Neuronal stem cell (in vitro differentiated cells): ENCODE measurements around the gene C14orf132.

ENCODE experiments used
- DNase-seq: peaks from one replicate; pipeline ENCODE4 v3.0.0-alpha.2; 2013; ENCODE audit warnings: low spot score
- H2AFZ ChIP-seq: one replicate; pipeline ENCODE4 v1.6.1; 2013; ENCODE audit warnings: mild to moderate bottlenecking, low read length, inconsistent platforms
- H2AK5ac ChIP-seq: 2 replicates; pipeline ENCODE4 v1.6.1; 2013; ENCODE audit warnings: low read depth, mild to moderate bottlenecking, inconsistent platforms, low read length, moderate library complexity, mixed read lengths
- H2BK120ac ChIP-seq: 2 replicates; pipeline ENCODE4 v1.6.1; 2013; ENCODE audit warnings: low read depth, mild to moderate bottlenecking, inconsistent platforms, low read length, moderate library complexity, mixed read lengths
- H2BK12ac ChIP-seq: one replicate; pipeline ENCODE4 v1.6.1; 2013; ENCODE audit warnings: low read length, inconsistent platforms
- H2BK15ac ChIP-seq: 2 replicates; pipeline ENCODE4 v1.6.1; 2013; ENCODE audit warnings: mild to moderate bottlenecking, low read length, inconsistent platforms, mixed read lengths
- H2BK5ac ChIP-seq: one replicate; pipeline ENCODE4 v1.6.1; 2013; ENCODE audit warnings: inconsistent platforms, mild to moderate bottlenecking, low read length, moderate library complexity
- H3K14ac ChIP-seq: one replicate; pipeline ENCODE4 v1.6.1; 2013; ENCODE audit warnings: low read length, inconsistent platforms
- H3K18ac ChIP-seq: 2 replicates; pipeline ENCODE4 v1.6.1; 2013; ENCODE audit warnings: low read length, inconsistent platforms
- H3K23ac ChIP-seq: 2 replicates; pipeline ENCODE4 v1.6.1; 2013; ENCODE audit warnings: low read depth, mild to moderate bottlenecking, mixed read lengths, low read length, inconsistent platforms; ENCODE audit not compliant: poor library complexity
- H3K27ac ChIP-seq: replicated peaks from 3 replicates; pipeline ENCODE4 v1.5.1; 2013; ENCODE audit warnings: low read length, inconsistent platforms
- H3K27me3 ChIP-seq, 3 experiments: 2 replicates each; pipeline ENCODE4 v1.6.1; 2013; ENCODE audit warnings: low read length in 3 of 3, mild to moderate bottlenecking in 2 of 3, inconsistent platforms in 1 of 3, low read depth in 1 of 3, mixed read lengths in 1 of 3, moderate library complexity in 1 of 3; ENCODE audit not compliant: control insufficient read depth in 3 of 3, insufficient read depth in 3 of 3
- H3K36me3 ChIP-seq, 2 donors: replicated peaks in 1 of 2; 2 replicates each; pipeline ENCODE4 v1.6.1; 2013; ENCODE audit warnings: low read length in 2 of 2; ENCODE audit not compliant: control insufficient read depth in 2 of 2, insufficient read depth in 2 of 2
- H3K4ac ChIP-seq: 2 replicates; pipeline ENCODE4 v1.6.1; 2013; ENCODE audit warnings: inconsistent platforms, mild to moderate bottlenecking, low read length, moderate library complexity
- H3K4me1 ChIP-seq, 2 donors: 1 replicate in 1 of 2; 2 replicates in 1 of 2; pipeline ENCODE4 v1.6.1; 2013; ENCODE audit warnings: low read length in 2 of 2, low read depth in 1 of 2; ENCODE audit not compliant: control insufficient read depth in 2 of 2, insufficient read depth in 1 of 2
- H3K4me2 ChIP-seq: one replicate; pipeline ENCODE4 v1.6.1; 2013; ENCODE audit warnings: mild to moderate bottlenecking, low read length, inconsistent platforms; ENCODE audit not compliant: insufficient read depth, poor library complexity, severe bottlenecking
- H3K4me3 ChIP-seq, 2 donors: 2 replicates each; pipeline ENCODE4 v1.5.1; 2013; ENCODE audit warnings: low read length in 2 of 2, mild to moderate bottlenecking in 2 of 2, inconsistent platforms in 1 of 2, moderate library complexity in 1 of 2
- H3K79me1 ChIP-seq: one replicate; pipeline ENCODE4 v1.6.1; 2013; ENCODE audit warnings: low read depth, mild to moderate bottlenecking, inconsistent platforms, low read length, moderate library complexity
- H3K9ac ChIP-seq: one replicate; pipeline ENCODE4 v1.6.1; 2013; ENCODE audit warnings: mild to moderate bottlenecking, low read depth, low read length, inconsistent platforms; ENCODE audit not compliant: poor library complexity
- H3K9me3 ChIP-seq, 2 donors: replicated peaks in 1 of 2; 2 replicates each; pipeline versions ENCODE3 to v1.6.1; 2013; ENCODE audit warnings: low read length in 2 of 2, mild to moderate bottlenecking in 2 of 2, inconsistent platforms in 1 of 2, low read depth in 1 of 2, mixed read lengths in 1 of 2, moderate library complexity in 1 of 2; ENCODE audit not compliant: control insufficient read depth in 2 of 2, insufficient read depth in 1 of 2
- H4K8ac ChIP-seq: one replicate; pipeline ENCODE4 v1.6.1; 2013; ENCODE audit warnings: low read depth, mild to moderate bottlenecking, inconsistent platforms, low read length, moderate library complexity
- H4K91ac ChIP-seq: one replicate; pipeline ENCODE4 v1.6.1; 2013; ENCODE audit warnings: low read length, low read depth, mild to moderate bottlenecking, inconsistent platforms; ENCODE audit not compliant: poor library complexity
- WGBS, 2 donors: extraction: QIAGEN DNeasy Blood & Tissue Kit; methylation state at CpG; one replicate each; pipeline ENCODE4 v1.1.7; 2013; ENCODE audit warnings: missing lambda C conversion rate in 2 of 2, mixed read lengths in 1 of 2; ENCODE audit not compliant: insufficient read length in 2 of 2, insufficient replicate concordance in 1 of 2; ENCODE audit errors: extremely low coverage in 2 of 2; 5-methylcytosine and 5-hydroxymethylcytosine counted together

Gene C14orf132

DNA sequence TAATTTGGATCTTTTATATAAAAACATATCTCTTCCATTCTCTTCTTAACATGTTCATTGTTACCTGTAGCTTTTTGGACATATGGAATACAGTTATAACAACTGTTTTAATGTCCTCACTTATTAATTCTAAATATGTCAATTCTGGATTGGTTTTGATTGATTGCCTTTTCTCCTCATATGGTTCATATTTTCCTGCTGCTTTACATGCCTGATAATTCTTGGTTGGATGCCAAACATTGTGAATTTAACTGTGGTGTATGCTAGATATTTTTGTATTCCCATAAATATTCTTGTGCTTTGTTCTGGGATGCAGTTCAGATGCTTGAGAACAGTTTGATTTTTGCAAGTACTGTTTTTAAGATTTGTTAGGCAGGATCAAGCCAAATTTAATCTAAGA, 10.8 kb downstream of the C14orf132 start:
- no peak overlapping the region for H3K9ac ChIP-seq
- no peak overlapping the region for H4K91ac ChIP-seq
- H3K4me3 ChIP-seq, result no peak overlapping the region
- no peak overlapping the region for H3K4me2 ChIP-seq
- no peak overlapping the region for H4K8ac ChIP-seq
- no peaks in the 10 kb centered on the region for H3K79me1 ChIP-seq
- no peak overlapping the region for H3K14ac ChIP-seq
- no peaks in the 10 kb centered on the region for H3K4me1 ChIP-seq
- H3K18ac ChIP-seq, result no peak overlapping the region
- peaks cover 0 to 14% of the 10 kb centered on the region in 2 donors for H3K9me3 ChIP-seq
- no peak overlapping the region for H2BK12ac ChIP-seq
- H2AFZ ChIP-seq, result no peak overlapping the region
- no peak overlapping the region for H3K27ac ChIP-seq
- no peaks in the 10 kb centered on the region for H3K27me3 ChIP-seq
- no peak for DNase-seq
- no peak overlapping the region for H3K4ac ChIP-seq
- no peak overlapping the region for H2AK5ac ChIP-seq
- H2BK15ac ChIP-seq, result no peak overlapping the region
- H3K36me3 ChIP-seq, result peaks cover 0 to 36% of the 10 kb centered on the region in 2 donors
- H2BK120ac ChIP-seq, result no peak overlapping the region
- H2BK5ac ChIP-seq, result no peak overlapping the region
- H3K23ac ChIP-seq, result no peak overlapping the region

DNA sequence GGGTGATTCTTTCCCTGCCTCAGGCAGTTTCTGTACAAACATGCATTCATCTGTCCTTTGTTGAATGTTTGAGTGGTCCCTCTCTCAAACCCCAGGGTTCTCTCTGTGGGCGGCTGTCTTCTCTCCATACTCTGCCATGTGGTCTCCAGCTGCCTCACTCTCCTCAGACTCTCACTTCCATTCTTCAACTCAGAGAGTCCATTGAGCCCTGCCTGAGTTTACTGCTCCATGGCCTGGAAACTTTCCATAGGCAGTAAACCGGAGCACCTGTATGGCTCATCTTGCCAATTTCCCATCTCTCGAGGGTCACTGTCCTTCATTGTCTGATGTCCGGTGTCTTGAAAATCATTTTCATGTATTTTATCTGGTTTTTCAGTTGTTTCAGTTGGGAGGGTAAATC, 11.3 kb downstream of the C14orf132 start:
- no peak overlapping the region for H3K18ac ChIP-seq
- DNase-seq, result no peak
- peaks cover 0 to 37% of the 10 kb centered on the region in 2 donors for H3K36me3 ChIP-seq
- peaks cover 0 to 9% of the 10 kb centered on the region in 2 donors for H3K9me3 ChIP-seq
- no CpG with 5 or more reads among the region's 4 CpGs for WGBS, 2 donors
- H2BK120ac ChIP-seq, result no peak overlapping the region
- no peak overlapping the region for H4K8ac ChIP-seq
- no peak overlapping the region for H2BK15ac ChIP-seq
- no peak overlapping the region for H3K4ac ChIP-seq
- no peaks in the 10 kb centered on the region for H3K4me1 ChIP-seq
- no peak overlapping the region for H3K14ac ChIP-seq
- H3K4me2 ChIP-seq, result no peak overlapping the region
- H2BK5ac ChIP-seq, result no peak overlapping the region
- no peak overlapping the region for H2AK5ac ChIP-seq
- H2AFZ ChIP-seq, result no peak overlapping the region
- H3K27ac ChIP-seq, result no peak overlapping the region
- no peak overlapping the region for H3K9ac ChIP-seq
- H2BK12ac ChIP-seq, result no peak overlapping the region
- H4K91ac ChIP-seq, result no peak overlapping the region
- H3K79me1 ChIP-seq, result no peaks in the 10 kb centered on the region
- no peak overlapping the region for H3K23ac ChIP-seq
- no peaks in the 10 kb centered on the region for H3K27me3 ChIP-seq
- no peak overlapping the region for H3K4me3 ChIP-seq

DNA sequence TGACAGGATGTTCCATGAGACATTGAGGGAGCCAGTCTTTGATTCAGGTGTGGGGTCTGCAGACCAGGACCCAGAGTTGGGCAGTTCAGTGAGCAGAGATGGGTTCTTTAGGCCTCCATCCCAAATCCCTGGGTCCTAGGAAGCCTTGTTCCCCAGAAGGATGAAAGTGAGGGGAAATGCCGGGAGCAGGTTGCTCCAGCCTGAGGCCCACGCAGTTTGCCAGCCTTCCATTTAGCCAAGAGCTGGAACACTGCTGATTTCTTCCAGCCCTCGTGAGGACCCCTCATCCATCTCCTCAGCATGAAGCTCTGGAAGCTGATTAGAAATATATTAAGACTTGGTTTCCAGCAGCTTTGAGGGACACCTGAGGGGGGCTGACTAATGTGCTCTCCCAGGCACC, 12.1 kb downstream of the C14orf132 start:
- no peaks in the 10 kb centered on the region for H3K27me3 ChIP-seq
- H3K79me1 ChIP-seq, result no peaks in the 10 kb centered on the region
- no peak overlapping the region for H4K8ac ChIP-seq
- no peak overlapping the region for H3K23ac ChIP-seq
- H3K4ac ChIP-seq, result no peak overlapping the region
- no peak overlapping the region for H2AK5ac ChIP-seq
- H2BK15ac ChIP-seq, result no peak overlapping the region
- peaks cover 0 to 3% of the 10 kb centered on the region in 2 donors for H3K4me1 ChIP-seq
- no peak overlapping the region for H4K91ac ChIP-seq
- H2BK12ac ChIP-seq, result no peak overlapping the region
- no peak overlapping the region for H3K14ac ChIP-seq
- H2BK5ac ChIP-seq, result no peak overlapping the region
- H2AFZ ChIP-seq, result no peak overlapping the region
- DNase-seq, result no peak
- peaks cover 0 to 2% of the 10 kb centered on the region in 2 donors for H3K9me3 ChIP-seq
- H3K27ac ChIP-seq, result no peak overlapping the region
- H3K36me3 ChIP-seq, result peaks cover 0 to 37% of the 10 kb centered on the region in 2 donors
- no peak overlapping the region for H2BK120ac ChIP-seq
- no CpG with 5 or more reads among the region's 3 CpGs for WGBS, 2 donors
- H3K4me2 ChIP-seq, result no peak overlapping the region
- no peak overlapping the region for H3K4me3 ChIP-seq
- no peak overlapping the region for H3K9ac ChIP-seq
- no peak overlapping the region for H3K18ac ChIP-seq

DNA sequence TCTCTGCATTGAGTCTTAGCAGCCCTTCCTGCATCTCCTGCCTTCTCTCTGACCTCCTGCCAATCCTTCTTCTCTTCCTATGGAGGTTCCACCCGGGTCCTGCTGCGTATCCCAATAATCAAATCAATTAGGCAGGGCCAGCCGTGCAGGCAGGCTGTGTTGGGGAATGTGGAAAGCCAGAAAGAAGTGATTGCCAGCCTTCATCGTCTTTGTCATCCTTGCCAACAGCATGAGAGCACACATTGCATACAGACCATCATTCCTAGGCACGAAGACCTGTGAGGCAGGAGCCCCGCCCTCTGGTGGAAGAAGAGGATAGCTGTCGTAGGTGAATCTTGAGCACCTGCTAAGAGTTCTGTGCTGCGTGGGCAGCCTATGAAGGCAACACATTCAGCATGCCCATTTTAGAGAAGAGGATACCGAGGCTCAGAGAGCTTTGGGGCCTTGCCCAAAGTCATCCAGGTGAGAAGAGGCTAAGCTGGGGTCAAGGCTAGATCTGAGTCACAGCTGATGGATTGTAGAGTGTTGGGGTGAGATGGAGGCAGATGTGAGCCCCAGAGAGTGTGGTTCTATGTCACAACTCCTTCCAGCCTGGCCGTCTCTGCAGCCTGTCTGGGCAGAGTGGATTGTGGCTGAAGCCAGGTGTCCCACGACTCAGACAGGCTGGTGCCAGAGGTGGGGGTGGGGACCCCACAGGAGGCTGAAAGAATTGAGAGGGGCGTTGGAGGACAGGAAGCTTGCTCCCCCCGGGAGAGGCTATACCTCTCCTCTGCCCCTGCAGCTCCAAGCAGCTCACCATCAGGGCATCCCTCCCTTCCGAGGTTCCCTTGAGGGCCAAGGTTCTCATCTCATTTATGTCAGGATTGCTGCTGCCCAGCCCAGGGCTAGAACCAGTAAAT, 12.7 kb downstream of the C14orf132 start:
- H2BK12ac ChIP-seq, result no peak overlapping the region
- peak overlapping the region; percentile 14 for H4K91ac ChIP-seq
- H3K9ac ChIP-seq, result no peak overlapping the region
- H3K14ac ChIP-seq, result no peak overlapping the region
- H3K18ac ChIP-seq, result no peak overlapping the region
- H3K36me3 ChIP-seq, result peaks cover 0 to 39% of the 10 kb centered on the region in 2 donors
- H2BK120ac ChIP-seq, result no peak overlapping the region
- H3K4me2 ChIP-seq, result no peak overlapping the region
- H3K4me1 ChIP-seq, result peaks cover 0 to 8% of the 10 kb centered on the region in 2 donors
- no peak overlapping the region for H2BK5ac ChIP-seq
- H4K8ac ChIP-seq, result no peak overlapping the region
- no peak overlapping the region for H3K27ac ChIP-seq
- no peak for DNase-seq
- no peak overlapping the region for H2BK15ac ChIP-seq
- H3K9me3 ChIP-seq, result no peaks in the 10 kb centered on the region
- H3K79me1 ChIP-seq, result no peaks in the 10 kb centered on the region
- no peak overlapping the region for H2AK5ac ChIP-seq
- no peak overlapping the region for H2AFZ ChIP-seq
- no peak overlapping the region for H3K4ac ChIP-seq
- no CpG with 5 or more reads among the region's 14 CpGs for WGBS, 2 donors
- no peak overlapping the region for H3K4me3 ChIP-seq
- H3K27me3 ChIP-seq, result no peaks in the 10 kb centered on the region
- no peak overlapping the region for H3K23ac ChIP-seq
